ENCODE measurements around the gene KRTAP5-6.
A peak's percentile ranks its signal among the peaks of the same experiment; 100 is the strongest.
"Not testable (repeated sequence)": the region's sequence is repeated elsewhere in the genome, so short reads cannot be mapped to it uniquely, and the experiment has no call there.

Gene KRTAP5-6

DNA sequence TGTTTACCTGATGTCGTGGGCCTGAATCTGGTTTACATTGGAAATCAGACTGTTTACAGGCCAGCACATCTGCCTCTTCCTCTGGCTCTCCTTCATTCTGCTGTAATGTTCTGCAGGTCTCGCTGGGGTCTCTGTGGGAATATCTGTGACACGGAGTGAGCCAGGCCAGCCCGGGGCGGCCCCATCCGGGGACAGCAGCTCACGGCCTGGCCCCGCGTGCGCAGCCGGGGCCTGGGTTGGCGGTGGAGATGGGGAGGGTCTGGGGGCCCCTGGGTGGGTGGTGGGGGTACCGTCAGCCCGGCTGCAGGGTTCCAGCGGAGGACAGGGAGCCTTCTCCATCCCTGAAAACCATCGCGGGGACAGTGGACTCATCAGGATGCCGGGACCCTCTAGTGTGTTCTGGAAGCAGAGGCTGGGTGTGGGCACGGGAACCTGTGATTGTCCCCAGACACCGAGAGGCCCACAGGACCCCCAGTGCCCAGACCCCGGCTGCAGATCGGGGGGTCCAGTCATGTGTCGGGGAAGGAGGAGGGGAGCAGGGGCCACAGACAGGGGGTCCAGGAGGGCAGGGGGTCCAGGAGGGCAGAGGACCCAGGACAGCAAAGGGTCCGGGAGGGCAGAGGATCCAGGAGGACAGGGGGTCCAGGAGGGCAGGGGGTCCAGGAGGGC, 13.0 kb upstream of the KRTAP5-6 start:
- DNase-seq = not testable (repeated sequence)

DNA sequence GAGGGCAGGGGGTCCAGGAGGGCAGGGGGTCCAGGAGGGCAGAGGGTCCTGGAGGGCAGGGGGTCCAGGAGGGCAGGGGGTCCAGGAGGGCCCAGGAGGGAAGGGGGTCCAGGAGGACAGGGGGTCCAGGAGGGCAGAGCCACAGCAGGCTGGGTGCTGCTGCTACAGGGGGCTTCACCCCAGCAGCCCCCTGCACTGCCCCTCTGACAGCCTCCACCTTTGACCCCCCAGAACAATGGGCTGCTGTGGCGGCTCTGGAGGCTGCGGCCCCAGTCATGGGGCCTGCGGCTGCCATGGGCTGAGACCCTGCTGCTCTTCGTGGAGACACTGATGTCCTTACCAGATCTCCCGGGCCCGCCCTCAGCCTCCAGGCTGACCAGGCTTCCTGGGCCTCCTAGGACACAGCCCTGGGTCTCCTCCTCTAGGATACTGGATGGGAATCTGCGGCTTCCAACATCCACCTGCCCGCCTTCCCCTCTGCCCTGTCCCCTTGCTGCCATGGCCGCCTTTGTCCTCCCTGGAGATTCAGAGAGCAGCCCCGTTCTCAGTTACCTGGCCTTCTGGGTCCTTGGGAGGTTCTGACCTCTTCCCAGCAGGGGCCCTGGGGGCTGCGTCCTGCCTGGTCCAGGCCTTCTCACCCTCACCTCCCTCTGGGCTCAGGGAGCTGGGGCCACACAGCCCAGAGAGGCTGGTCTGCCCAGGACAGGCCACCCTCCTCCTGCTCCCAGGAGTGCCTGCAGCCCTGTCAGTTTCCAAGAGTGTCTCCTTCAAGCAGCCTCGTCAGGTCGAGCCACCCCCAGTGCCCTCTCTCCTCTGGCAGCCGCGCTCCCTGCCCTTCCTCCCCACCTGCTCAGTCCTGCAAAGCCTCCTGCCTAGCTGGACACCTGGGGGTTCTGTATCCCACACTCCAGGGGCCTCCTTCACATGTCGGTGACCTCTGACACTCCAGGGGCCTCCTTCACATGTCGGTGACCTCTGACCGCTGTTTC, 11.8 kb upstream of the KRTAP5-6 start:
- DNase-seq = not testable (repeated sequence)

GRCh38 chr11:1686220-1686619, 10.8 kb upstream of the KRTAP5-6 start:
- not testable (repeated sequence) for DNase-seq

GRCh38 chr11:1688336-1688947, 8.6 kb upstream of the KRTAP5-6 start:
- DNase-seq = not testable (repeated sequence)

DNA sequence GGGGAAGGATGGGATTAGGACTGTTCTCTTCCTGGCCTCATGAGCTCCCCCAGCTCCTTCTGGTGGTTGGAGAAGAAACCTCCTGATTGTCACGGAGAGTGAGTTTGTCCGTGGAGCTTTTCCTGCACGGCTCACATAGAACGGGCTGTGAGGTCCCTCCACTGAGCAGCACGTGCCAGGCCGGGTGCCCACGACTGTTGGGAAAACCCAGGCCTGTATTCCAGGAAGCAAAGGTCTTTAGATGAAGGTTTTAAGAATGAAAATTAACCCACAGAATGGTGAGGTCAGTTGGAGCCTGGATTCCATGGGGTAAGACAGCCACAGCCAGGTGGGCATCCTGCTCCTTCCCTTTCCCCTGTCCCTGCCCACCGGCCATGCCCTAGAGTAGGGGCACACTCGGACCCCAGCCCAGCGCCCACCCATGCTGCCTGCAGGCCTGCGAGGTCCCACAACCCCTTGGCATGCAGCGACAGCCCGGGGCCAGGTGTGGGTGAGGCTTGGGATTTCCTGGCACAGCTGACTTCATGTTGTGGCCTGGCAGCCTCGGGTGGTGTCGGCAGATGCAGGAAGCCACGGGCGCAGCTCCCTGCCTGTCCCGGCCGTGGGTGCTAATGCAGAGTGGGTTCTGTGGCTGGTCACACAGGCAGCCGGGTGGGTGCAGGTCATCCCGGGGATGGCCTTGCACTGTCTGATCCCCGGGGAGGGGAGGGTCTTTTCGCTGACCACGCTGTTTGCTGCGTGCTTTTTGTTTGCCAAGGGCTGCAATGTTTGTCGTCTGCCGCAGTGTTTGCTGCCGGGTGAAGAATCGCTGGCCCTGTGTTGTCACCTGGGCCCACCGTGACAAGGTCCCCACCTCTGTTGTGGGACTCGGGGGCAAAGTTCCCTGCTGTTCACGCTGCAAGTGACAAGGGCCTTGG, 7.5 kb upstream of the KRTAP5-6 start:
- DNase-seq = not testable (repeated sequence)

DNA sequence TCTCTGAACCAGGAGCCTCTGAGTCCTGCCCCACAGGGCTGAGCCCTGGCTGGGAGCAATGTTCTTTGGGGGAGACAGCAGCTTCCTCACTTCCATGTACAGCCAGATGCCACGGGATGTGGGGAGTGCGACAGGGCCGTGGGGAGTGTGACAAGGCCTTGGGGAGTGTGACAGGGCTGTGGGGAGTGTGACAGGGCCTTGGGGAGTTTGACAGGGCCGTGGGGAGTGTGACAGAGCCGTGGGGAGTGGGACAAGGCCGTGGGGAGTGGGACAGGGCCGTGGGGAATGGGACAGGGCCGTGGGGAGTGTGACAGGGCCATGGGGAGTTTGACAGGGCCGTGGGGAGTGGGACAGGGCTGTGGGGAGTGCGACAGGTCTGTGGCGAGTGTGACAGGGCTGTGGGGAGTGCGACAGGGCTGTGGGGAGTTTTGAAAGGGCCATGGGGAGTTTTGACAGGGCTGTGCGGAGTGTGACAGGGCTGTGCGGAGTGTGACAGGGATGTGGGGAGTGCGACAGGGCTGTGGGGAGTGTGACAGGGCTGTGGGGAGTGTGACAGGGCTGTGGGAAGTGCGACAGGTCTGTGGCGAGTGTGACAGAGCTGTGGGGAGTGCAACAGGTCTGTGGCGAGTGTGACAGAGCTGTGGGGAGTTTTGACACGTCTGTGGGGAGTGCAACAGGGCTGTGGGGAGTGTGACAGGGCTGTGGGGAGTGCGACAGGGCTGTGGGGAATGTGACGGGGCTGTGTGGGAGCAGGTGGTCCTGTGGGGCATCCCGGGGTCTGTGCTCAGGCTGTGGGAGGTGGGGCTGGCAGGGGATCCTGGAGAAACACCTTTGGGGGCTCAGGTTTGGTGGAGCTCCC, 6.6 kb upstream of the KRTAP5-6 start:
- no peak for DNase-seq

- no peak for DNase-seq
Observed at GRCh38 chr11:1691026-1691877, 5.7 kb upstream of the KRTAP5-6 start.

DNA sequence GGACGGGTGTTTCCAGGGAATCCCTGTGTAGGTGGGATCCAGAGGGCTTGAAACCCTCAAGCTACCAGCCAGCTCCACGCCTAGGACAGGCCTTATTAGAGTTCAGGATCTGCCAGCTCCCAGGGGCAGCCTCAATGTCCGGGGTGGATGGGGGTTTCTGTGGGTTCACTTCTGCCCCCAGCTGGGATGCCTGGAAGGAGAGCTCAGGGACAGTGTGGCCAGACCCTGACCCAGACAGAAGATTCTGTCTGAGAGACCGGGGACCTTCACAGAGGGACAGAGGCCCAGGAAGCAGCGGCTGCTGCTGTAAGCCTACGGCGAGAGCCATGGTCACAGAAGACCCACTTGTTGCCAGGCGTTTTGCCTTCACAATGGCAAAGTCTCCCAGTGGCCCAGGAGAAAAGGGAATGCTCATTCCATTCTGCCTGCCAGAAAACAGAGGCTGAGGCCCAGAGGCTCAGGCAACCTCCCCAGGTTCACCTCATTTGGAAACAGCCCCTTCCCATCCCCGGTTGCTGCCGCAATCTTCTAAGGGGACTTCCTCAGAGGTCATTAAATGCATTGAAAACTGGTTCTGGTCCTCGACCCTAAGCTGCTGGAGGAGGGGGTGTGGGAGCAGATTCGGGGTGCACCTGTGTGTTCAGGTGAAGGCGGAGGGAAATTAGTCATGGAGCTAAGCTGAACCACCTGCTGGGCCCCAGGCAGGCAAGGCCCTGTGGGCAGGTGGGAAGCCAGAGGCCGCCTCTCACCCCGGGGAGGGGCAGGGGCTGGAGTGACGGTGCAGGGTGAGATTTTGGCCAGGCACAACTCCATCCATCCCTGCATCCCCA, 4.9 kb upstream of the KRTAP5-6 start:
- DNase-seq = no peak

DNA sequence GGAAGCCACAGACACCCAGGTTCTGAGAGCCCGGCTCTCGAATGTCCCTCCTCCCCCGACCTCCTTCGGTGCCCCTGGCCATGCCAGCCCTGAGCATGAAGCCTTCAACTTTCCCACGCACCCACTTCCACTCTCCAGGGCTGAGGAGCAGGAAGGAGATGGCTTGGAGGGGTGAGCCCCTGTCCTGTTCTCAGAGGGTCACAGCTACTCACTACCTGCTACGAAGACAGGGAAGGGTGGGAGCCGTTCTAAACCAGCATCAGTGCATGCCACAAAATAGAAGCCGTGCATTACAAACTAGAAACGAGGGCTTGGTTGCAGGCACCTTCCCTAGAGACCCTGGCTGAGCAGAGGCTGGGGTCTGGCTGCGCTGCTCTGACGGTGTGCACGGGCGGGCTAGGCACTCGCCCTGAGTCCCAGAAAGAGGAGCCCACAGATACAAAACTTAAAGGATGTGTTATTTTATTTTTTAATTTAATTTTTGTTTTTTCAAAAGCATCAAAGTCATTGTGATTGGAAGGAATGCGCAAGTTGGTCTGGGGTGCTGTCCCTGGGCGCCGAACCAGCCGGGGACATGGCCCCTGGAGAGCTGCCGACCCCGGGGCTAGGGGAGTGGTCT, 4.2 kb upstream of the KRTAP5-6 start:
- DNase-seq = no peak

DNA sequence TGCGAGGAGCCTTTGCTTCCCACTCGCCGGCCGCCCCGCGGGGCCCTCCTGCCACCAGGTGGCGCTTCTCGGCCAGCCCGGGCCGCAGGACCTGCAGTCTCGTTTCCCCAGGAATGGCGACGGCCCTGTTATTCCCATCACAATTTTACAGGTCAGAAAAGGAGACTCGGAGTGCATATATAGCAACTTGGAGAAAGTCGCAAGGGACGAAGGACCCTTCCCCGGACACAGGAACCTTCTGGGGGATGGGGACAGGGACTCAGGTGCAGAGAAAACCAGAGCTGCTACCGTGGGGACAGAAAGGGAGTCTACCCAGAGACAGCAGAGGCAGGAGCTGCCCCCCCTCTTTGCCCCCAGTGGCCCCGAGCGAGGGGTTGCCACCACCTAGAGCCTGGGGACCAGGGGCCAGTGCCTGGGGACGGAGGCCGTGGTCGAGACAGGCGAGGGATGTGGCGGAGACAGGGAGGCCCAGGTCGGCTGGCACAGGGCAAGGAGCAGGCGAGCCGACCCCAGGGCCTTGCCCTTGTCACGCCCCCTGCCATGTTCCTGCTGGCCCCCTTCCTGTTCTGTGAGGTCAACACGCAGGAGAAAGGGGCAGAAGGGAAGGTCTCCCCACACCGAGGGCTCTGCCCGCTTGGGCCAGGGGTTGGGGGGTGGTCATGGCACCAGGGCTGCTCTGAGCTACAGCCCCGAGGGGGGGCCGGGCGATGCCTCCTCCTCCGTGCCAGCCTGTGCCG, 3.5 kb upstream of the KRTAP5-6 start:
- DNase-seq = peak; percentile 72

GRCh38 chr11:1694064-1694845, 2.7 kb upstream of the KRTAP5-6 start:
- peak; percentile 77 for DNase-seq

GRCh38 chr11:1694846-1695547, 2.0 kb upstream of the KRTAP5-6 start:
- DNase-seq = no peak

- DNase-seq = no peak
Observed at GRCh38 chr11:1695548-1696108, 1.4 kb upstream of the KRTAP5-6 start.

GRCh38 chr11:1699771-1700170, 2.8 kb downstream of the KRTAP5-6 start:
- DNase-seq = no peak

GRCh38 chr11:1701091-1701807, 4.3 kb downstream of the KRTAP5-6 start:
- DNase-seq = no peak

DNA sequence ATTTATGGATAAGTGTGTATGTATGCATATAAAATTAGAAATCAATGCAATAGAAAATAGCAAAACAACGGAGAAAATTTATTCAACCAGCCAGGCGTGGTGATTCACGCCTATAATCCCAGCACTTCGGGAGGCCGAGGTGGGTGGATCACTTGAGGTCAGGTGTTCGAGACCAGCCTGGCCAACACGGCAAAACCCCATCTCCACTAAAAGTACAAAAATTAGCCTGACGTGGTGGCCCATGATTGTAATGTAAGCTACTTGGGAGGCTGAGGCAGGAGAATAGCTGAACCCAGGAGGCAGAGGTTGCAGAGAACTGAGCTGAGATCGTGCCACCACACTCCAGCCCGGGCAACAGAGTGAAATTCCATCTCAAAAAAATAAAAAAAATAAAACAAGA, 5.5 kb downstream of the KRTAP5-6 start:
- DNase-seq = no peak
